ENCODE results near the gene RHEB. TPM values are rescaled to one million over a fixed set of nuclear protein-coding genes. Genes with fewer than 3 reads are reported as not detected.

Gene RHEB
- total and polyA plus RNA-seq, 2 experiments from 2014 or later = 111 to 135 TPM

DNA sequence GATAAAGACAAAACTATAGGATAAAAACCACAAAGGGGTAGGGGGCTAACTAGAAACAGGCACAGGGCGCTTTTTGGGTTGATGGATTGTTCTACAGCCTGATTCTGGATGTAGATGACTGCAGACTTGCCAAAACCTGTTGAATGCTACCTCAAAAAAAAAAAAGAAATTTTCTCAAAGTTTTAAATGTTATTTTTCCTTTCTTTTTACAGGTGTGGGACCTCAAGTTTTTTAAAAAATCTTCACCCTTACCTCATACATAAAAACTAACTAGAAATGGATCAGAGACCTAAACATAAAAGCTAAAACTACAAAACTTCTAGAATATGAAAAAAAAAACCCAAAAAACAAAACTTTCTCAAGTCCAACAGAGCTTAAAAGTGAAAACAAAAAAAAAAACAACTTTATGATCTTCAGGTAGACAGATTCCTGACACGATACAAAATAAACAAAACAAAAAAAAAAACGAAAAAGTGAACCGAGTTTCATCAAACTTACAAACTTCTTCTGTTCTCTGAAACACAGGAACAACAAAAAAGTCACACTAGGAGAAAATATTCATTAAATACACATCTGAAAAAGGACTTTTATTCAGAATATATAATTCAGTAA lies 14.9 kb downstream of the RHEB start:
- TF ChIP-seq, protein P1, sequence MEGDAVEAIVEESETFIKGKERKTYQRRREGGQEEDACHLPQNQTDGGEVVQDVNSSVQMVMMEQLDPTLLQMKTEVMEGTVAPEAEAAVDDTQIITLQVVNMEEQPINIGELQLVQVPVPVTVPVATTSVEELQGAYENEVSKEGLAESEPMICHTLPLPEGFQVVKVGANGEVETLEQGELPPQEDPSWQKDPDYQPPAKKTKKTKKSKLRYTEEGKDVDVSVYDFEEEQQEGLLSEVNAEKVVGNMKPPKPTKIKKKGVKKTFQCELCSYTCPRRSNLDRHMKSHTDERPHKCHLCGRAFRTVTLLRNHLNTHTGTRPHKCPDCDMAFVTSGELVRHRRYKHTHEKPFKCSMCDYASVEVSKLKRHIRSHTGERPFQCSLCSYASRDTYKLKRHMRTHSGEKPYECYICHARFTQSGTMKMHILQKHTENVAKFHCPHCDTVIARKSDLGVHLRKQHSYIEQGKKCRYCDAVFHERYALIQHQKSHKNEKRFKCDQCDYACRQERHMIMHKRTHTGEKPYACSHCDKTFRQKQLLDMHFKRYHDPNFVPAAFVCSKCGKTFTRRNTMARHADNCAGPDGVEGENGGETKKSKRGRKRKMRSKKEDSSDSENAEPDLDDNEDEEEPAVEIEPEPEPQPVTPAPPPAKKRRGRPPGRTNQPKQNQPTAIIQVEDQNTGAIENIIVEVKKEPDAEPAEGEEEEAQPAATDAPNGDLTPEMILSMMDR (IDR thresholded peaks at IDR 0.05; ENCODE audit: poor library complexity) = no peak
- Histone ChIP-seq H3K27ac (no peak overlapping the region), H3K9me3 (ENCODE audit: low read depth) (no peaks in the 10 kb centered on the region), H3K4me2 (no peak overlapping the region), H3K27me3 (no peaks in the 10 kb centered on the region), H3K36me3 (replicated peaks; ENCODE audit: insufficient read depth, low read depth) (no peaks in the 10 kb centered on the region), H3K4me1 (ENCODE audit: insufficient read depth) (no peaks in the 10 kb centered on the region), H3K9me2 (replicated peaks; ENCODE audit: insufficient read depth) (no peaks in the 10 kb centered on the region), H3K4me3 (no peak overlapping the region), H2AFZ (no peak overlapping the region), H3K79me2 (peaks cover 100% of the 10 kb centered on the region), H4K20me1 (ENCODE audit: insufficient read depth, poor library complexity, severe bottlenecking) (peaks cover 92% of the 10 kb centered on the region)
- WGBS (ENCODE audit: low lambda C conversion rate, missing lambda C conversion rate) = 84% methylated on average over 4 of the region's 4 CpGs
- DNase-seq (ENCODE audit: low spot score) = no peak

DNA sequence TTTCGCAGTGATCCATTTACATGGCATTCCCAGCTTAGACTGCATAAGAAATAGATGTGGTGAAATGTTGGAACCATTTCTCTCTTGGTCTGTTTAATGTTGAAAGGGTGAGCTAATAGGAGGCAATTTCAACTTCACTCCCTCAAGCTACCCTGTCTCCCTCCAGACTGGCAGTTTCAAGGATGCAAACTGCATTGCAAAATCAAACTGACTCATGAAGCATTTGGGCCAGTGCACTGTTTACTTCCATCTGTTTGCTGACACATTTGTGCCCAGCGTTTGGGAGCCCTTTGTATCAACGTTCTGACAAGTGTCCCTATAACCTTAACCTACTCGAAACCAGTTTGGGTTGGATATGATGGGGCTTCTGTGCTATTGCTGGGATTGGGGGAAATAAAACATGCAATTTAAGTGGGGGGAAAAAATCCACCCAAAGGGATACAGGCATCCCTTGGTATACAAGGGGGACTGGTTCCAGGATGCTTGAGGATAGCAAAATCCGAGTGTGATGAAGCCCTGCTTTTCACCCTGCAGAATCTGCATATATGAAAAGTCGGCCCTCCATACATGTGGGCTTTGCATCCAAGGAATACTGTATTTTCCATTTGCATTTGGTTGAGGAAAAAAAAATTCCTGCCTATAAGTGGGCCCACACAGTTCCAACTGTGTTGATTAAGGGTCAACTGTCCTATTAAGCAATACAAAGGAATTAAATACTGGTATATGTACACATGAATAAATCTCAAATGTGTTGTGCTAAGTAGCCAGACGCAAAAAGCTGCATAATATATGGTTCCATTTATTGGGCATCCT lies 15.6 kb downstream of the RHEB start:
- Histone ChIP-seq H3K27ac (no peak overlapping the region), H3K9me3 (ENCODE audit: low read depth) (no peaks in the 10 kb centered on the region), H4K20me1 (ENCODE audit: insufficient read depth, poor library complexity, severe bottlenecking) (peaks cover 92% of the 10 kb centered on the region), H3K4me2 (no peak overlapping the region), H3K9me2 (replicated peaks; ENCODE audit: insufficient read depth) (no peaks in the 10 kb centered on the region), H2AFZ (no peak overlapping the region), H3K4me3 (no peak overlapping the region), H3K4me1 (ENCODE audit: insufficient read depth) (peaks cover 4% of the 10 kb centered on the region), H3K36me3 (replicated peaks; ENCODE audit: insufficient read depth, low read depth) (no peaks in the 10 kb centered on the region), H3K27me3 (no peaks in the 10 kb centered on the region), H3K79me2 (peaks cover 100% of the 10 kb centered on the region)
- 77% methylated on average over 7 of the region's 7 CpGs for WGBS (ENCODE audit: low lambda C conversion rate, missing lambda C conversion rate)
- no peak for TF ChIP-seq EZH2phosphoT487 (IDR thresholded peaks at IDR 0.05; ENCODE audit: low read depth, severe bottlenecking, unreplicated experiment)
- no peak for TF ChIP-seq EZH2 (IDR thresholded peaks at IDR 0.05; ENCODE audit: borderline replicate concordance)
- TF ChIP-seq, protein P1 (IDR thresholded peaks at IDR 0.05; ENCODE audit: poor library complexity) = no peak
- peak; percentile 44 for DNase-seq (ENCODE audit: low spot score)

DNA sequence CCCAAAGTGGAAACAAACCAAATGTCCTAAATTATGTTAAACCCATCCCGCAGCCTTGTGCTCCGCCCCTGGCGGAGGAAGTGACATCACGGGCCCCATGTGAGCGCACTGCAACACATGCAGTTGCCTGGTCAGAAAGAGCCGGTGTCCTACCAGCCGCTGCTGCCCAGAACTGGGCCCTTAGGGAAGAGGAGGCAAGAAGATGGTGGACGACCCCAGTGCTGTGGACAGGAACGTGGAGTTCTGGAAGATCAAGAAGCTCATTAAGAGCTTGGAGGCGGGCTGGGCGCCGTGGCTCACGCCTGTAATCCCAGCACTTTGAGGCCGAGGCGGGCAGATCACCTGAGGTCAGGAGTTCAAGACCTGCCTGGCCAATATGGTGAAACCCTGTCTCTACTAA lies 18.0 kb downstream of the RHEB start:
- Histone ChIP-seq H3K4me2 (no peak overlapping the region), H3K79me2 (peaks cover 100% of the 10 kb centered on the region), H2AFZ (no peak overlapping the region), H3K4me3 (no peak overlapping the region), H3K27me3 (no peaks in the 10 kb centered on the region), H3K27ac (no peak overlapping the region), H4K20me1 (ENCODE audit: insufficient read depth, poor library complexity, severe bottlenecking) (peaks cover 86% of the 10 kb centered on the region), H3K9me2 (replicated peaks; ENCODE audit: insufficient read depth) (no peaks in the 10 kb centered on the region), H3K36me3 (replicated peaks; ENCODE audit: insufficient read depth, low read depth) (no peaks in the 10 kb centered on the region), H3K4me1 (ENCODE audit: insufficient read depth) (peaks cover 11% of the 10 kb centered on the region), H3K9me3 (ENCODE audit: low read depth) (no peaks in the 10 kb centered on the region)
- DNase-seq (ENCODE audit: low spot score) = no peak
- TF ChIP-seq EZH2phosphoT487 (IDR thresholded peaks at IDR 0.05; ENCODE audit: low read depth, severe bottlenecking, unreplicated experiment) (no peak), EZH2 (IDR thresholded peaks at IDR 0.05; ENCODE audit: borderline replicate concordance) (no peak)
- TF ChIP-seq, protein P1 (IDR thresholded peaks at IDR 0.05; ENCODE audit: poor library complexity) = no peak
- 95% methylated on average over 15 of the region's 15 CpGs for WGBS (ENCODE audit: low lambda C conversion rate, missing lambda C conversion rate)

Measured in hepatocyte (in vitro differentiated cells).